ENCODE results near the gene IL17D.

IL17D gene

DNA sequence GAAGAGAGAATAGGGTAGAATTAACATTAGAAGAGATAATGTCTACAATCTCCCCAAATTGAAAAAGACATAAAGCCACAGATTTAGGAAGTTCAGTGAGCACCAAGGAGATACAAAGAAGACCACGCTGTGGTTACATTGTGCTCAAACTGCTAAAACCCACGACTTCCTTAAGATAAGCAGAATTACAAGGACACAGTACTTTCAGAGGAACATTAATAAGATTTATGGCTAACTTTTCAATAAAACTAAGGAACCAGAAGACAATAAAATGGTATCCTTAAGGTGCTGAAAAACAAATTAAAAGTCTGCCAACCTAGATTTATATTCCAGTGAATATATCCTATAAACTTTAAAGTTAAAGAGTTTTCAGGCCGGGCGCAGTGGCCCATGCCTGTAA lies 7.4 kb upstream of the IL17D start:
- no peak for DNase-seq

DNA sequence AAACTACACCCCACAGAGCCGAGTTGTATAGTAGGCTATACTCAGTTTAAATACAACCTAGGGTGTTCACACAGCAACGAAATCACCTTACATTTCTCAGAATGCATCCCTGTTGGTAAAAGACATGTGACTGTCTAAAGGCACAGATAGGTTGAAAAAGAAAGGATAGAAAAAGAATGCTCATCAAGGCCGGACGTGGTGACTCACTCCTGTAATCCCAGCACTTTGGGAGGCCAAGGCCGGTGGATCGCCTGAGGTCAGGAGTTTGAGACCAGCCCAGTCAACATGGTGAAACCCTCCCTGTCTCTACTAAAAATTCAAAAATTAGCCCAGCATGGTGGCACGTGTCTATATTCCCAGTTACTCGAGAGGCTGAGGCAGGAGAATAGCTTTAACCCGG lies 3.8 kb upstream of the IL17D start:
- no peak for DNase-seq

DNA sequence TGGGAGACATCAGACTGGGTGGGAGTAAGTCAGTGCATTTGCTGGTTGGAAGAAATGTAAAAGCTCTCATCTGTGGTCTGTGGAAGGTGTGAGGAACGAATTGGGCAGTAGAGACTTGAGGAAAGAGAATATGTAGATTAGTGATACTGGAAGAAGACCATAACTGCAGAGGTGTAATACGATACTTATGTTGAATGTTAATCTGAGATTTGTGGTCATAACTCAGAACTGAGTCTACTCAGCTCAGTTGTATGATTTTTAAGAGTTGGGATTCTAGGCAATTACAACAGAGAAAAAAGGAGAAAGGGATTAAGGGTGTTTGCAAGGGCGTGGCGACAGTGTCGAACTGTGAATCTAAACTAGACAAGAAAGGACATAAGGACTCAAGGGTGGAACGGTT lies 3.2 kb upstream of the IL17D start:
- no peak for DNase-seq

DNA sequence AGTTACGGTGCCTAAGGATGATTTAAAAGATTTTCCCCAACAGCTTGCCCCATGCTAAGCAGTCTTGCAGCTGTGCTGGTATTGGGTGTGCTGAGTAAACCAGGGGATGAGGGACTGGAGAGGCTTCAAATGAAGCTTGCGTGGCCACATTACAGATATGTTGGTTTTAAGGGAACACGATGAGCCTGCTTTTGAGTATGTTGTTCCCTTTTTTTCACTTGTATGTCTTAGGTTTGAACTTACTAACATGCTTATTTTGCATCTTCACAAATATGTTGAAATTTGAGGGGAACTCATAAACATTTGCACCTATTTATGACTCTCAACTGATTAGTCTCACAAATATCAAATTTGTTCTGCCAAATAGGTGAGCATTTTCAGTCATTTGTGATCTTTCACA lies 2.0 kb upstream of the IL17D start:
- DNase-seq, result no peak

DNA sequence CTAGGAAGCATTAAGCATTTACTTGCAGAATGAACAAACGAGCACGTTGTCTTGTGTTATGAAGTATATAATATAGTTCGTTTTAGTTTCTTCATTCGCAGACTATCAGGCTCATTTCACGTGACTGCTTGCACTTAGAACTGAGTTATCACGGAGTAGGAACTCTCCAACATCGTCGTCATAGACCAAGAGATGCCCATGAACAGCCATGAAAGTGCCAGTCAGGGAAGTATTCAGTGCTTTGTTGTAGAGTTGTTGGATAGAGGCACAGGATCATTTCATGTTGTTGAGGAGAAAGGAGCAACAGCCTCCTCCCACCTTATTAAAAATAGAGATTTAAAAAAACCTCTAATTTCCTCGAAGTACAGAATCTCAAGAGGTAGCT lies 977 bp upstream of the IL17D start:
- DNase-seq, result no peak

DNA sequence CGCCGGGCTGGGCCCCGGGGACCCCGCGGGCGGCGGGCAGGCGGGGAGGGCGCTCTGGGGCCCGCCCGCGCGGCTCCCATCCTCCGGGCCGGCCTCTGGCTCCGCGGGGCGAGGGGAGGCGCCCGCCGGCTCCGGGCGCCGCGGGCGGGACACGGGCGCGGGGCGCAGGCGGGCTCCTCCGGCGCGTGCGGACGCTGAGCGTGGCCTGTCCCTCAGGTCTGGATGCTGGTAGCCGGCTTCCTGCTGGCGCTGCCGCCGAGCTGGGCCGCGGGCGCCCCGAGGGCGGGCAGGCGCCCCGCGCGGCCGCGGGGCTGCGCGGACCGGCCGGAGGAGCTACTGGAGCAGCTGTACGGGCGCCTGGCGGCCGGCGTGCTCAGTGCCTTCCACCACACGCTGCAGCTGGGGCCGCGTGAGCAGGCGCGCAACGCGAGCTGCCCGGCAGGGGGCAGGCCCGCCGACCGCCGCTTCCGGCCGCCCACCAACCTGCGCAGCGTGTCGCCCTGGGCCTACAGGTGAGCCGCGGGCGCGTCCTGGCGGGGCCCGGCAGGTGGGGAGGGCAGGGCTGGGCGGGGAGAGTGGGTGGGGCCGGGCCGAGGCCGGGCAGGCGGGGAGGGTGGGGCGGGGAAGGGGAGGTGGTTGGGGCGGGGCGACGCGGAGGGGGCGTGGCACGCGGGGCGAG lies 420 bp downstream of the IL17D start:
- DNase-seq, result peak; percentile 85

DNA sequence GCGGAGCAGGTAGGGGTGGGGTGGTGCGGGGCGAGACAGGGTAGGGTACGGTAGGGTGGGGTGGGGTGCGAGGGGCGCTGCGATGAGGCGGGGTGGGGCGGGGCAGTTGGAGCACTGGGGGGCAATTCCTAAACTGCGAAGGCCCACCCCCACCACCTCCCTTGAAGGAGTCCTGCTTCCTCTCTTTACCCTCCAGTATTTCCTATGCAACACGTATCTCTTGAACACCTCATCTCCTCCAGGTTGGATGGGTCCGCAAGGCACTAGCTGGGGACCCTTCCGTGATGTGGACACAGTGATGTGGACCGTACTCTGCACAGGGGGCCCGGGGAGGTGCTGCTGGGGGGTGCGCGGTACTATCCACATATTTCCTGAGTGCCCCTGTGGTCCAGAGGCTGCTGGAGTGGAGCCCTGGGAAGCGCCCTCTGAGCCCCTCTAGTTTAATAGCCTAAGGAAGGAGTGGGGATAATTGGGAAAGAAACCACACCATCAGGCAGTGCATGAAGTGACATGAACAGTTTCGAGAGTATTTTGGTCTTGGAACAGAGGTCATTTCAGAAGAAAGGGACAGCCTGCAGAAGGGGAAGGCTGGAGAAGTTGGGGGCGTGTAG lies 1.1 kb downstream of the IL17D start:
- DNase-seq, result no peak

DNA sequence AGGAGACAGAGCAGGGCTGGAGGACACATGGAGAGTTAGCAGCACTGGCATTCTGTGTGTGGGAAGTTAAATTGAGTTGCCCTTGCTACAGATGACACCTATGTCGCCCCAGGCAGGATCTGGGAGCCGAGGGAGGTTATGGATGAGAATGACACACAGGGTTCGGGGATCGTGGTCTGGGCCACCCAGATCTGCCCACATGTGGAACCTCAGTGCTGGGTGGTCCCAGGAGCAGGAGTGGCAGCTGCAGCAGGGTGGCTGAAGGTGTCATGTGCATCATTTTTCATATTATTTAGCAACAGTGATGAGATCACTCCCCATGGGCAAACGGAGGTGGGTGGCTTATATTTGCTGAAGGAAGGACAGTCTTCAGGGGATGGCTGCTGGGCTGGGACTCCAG lies 3.2 kb downstream of the IL17D start:
- no peak for DNase-seq

DNA sequence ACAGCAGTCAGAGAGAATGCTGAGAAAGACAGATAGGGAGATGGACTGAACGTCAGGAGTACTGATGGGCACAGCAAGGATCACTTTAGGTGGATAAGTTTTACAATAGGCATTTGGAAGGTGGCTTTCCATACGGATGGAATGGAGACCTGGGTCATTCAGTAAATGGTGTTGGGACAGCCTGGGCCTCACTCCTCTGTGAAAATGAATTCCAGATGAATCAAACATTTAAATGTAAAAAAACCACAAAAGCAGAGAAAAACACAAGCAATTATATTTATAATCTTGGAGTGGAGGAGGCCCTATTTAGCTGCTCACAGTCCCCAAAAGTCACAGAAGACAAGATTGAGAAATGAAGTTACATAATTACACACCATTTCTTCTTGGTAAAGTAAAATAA lies 4.7 kb downstream of the IL17D start:
- no peak for DNase-seq

DNA sequence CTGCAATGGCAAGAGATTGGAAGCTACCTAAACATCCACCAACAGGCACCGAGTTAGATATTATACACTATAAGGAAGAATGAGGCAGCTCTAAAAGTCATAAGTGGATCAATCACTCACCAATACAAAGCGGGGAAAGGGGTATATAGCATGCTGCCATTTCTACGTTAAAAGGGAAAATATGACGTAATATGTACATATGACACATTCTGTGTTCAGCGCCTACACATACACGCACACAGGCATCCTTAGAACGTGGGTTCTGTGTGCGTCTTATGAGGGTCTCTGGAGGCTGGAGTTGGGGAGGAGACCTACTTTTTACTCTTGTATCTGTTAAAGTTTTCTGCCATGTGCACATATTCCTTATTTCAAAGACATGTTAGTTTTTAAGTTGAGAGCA lies 5.9 kb downstream of the IL17D start:
- DNase-seq, result no peak

DNA sequence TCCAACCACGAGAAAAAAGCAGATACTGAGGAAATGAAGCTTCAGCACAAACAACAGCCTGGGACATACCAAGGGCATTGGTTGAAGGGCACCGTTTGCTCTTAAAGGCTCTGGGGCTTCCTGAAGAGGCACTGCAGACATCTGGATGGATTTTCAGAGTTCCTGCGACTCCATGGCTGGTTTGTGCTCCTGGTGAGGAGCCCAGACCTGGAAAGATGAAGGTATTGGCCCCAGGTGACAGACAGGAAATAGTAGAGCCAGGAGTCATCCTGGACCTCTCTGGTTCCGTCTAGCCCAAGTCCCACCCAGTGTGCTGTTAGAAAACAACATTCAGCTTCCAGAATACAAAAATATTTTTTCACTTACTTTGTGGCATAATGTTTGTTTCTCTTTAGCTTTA lies 6.3 kb downstream of the IL17D start:
- DNase-seq, result no peak

DNA sequence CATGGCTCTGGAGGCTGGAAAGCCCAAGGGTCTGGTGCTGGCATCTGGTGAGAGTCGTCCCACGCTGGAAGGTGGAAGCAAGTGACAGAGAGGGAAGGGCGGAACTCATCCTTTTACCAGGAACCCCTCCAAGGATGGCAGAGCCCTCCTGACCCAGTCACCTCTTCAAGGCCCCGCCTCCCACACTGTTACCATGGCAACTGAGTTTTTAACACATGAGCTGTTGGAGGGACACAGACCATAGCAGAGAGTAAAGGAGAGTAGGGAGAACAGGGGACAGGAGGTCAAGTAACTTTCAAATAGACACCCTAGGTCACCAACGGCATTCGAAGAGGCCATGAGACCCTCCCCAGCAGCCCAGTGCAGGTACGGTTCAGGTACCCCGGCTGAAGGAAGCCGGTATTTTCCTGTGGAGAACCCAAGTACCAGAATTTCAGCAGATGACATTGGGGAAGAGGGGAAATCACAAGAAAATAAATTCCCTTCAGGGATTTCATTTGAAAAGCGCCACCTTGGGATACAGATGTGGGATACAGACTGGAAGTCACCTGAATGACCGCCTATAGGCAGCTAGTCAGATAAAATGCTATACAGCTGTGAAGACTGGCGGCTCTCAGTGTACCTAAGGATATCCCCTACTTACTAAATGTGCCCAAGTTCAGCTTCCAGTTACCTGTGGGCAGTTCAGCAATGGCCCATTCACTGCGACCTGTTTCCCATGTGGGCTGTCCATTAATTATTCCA lies 8.0 kb downstream of the IL17D start:
- no peak for DNase-seq

DNA sequence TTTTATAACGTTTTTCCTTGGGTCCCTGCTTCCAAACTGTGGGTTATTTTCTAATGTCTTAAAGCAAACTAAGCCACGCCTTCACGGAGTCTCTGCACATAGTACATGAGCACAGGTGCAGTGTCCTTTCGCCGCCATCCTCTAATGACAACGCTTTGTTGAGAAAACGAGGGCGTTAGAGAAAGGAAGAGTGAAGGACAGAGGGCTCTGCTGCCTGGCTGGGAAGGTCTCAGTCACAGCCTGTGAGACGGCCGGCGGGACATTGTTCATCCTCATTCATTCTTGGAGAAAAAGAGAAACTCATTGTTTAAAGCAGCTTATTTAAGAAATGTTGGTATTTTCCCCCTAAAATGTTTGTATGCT lies 9.5 kb downstream of the IL17D start:
- DNase-seq, result no peak

DNA sequence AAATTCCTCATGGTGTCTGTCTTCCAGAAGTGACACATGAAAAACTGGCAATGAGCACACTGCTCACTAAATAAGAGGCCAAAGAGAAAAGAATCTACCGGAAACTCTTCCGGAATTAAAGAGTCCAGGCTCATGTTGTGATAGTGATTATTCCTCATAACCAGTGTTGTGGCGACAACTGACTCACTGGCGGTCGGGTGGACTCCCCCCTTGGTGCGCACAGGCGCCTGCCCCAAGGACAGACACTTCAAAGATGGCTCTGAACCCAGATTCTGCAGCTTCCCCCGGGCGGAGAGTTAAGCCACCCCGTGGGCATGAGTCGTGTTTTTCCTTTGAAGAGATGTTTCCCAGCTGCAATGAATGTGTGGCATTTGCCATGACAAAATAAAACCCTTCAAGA lies 10.3 kb downstream of the IL17D start:
- peak; percentile 68 for DNase-seq

DNA sequence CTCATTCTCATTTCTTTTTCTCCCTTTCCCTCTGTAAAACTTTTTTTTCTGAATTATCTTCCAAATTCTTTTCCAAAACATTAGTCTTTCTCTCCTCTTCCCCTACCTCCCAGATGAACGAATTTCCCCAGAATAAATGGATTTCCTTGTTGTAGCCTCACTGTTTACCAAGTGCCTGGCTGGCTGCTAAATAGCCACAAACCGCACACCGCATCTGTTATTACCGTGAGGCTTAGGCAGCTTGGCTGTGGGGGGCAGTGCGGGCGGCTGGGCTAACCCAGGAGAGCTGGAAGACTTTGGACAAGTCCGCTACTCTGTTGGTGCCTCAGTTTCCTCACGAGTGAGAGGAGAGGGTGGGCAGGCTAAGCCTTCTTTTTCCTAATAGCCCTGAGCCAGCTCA lies 10.7 kb downstream of the IL17D start:
- peak; percentile 75 for DNase-seq

DNA sequence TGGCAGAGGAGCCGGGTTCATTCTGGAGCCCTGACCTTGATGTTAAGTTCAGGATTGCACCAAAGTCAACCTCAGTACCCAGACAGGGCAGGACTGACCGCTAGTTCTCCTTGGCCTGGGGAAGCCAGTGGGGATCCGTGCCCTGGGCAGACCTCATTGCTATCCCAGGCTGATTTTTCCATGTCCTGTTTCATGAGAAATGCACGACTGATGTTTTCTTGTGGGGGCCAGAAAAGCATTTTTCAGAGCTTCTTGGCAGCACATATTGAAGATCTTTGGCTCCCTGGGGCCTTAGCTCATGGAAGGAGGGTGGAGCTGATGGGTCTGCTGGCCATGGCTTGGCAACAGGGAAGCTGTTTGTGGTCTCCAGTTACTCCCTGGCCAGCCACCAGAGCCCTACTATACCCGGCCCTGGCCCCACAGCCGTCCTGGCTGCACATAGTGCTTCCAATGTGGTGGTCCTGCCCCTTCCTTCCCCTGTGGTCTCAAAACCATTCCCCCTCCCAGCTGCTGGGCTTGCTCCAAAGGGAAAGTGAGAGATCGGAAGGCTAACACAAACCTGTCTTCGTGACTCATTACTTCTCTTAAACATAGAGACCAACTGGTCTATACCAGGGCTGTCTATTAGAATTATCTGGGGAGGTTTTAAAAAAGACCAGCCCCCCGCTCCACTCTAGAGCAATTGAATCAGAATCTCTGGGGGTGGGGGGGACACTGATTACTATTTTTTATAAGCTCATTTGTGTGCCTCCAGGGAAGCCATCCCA lies 11.2 kb downstream of the IL17D start:
- peak; percentile 96 for DNase-seq

DNA sequence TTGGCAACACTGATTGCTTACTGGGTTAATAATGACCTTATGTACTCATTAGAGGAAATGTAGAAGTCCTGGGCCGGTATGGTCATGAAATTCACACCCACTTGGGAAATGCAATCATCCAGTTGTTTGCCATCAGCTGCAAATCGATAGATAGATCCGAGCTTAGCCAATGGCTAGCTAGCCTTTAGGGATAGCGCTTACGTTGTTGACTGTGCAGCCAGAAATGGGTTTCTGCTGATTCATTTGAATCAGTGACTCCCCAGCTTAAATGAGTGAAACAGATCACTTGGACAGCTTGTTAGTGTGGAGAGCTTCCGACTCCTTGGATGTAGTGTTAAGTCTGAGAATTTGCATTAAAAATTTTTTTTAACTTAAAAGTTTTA lies 11.8 kb downstream of the IL17D start:
- no peak for DNase-seq

DNA sequence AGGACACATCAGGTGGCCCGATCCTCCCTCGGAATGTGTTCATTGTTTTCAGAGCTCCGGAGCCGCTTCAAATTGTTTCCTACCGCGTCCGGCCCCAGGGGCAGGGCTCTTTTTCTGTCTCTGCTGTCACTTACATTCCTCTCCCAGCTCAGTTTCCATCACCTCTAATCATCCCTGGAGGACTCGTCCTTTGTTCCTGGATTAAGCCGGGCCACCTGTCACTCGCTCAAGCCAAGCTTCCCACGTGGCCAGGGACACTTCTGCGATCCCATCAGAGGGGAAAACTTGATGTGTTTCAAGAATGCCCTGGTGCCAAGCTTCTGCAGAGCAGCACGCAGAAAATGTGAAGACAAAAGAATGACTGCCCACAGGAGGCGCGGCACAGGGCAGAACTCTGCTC lies 13.5 kb downstream of the IL17D start:
- DNase-seq, result no peak

DNA sequence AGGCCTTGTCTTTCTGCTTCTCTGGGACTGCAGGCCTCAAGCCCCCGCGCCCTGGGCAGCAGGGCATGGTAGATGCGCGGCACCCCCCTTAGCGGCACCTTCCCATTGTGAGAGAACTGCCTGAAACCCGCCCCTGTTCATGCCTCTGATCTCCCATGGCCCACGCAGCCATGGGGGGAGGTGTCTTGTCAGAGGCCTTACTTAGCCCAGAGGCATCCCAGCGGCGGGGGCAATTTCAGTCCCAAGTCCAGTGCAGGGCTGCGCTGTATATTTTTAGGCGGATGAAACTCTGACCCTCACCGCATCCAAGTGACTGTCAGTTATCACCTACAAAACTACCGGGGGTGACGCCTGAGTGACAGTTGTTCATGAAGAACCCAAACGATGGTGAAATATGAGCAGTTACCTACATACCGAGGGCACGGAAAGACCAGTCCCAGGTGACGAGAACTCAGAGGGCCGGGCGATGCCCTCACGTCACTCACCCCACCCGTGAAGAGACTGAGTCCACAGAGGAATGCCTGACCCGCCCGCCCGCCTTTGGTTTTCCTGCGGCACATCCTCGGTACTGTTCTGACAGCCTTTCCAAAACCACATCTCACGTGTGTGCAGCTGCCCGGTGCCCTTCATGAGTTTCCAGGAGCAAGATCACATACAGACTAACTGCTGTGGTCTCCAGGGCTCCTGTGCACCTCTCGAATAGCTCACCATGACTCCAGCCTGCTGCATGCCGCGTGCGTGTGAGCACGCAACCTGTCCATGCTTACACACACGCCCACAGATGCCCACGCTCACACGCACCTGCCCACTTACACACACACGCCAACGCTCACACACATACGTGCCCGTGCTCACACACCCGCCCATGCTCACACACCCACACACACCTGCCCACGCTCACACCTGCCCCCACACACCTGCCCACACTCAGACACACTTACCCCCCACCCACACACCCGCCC lies 14.4 kb downstream of the IL17D start:
- DNase-seq, result no peak

DNA sequence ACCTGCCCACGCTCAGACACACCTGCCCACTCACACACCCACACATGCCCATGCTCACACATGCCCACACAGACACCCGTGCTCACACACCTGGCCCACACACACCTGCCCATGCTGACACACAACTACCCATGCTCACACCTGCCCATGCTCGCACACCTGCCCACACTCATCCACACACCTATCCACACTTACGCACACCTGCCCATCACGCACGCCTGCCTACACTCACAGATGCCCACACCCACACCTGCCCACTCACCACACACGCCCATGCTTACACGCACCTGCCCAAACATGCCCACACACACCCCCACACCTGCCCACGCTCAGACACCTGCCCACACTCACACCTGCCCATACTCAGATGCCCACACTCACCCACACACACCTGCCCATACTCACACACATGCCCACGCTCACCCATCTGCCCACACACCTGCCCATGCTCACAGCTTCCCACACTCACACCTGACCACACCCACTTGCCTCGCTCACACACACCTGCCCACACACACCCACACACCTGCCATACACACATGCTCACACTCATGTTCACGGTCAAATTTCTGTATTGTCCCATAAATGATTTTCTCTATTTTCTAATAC lies 15.6 kb downstream of the IL17D start:
- DNase-seq, result no peak

DNA sequence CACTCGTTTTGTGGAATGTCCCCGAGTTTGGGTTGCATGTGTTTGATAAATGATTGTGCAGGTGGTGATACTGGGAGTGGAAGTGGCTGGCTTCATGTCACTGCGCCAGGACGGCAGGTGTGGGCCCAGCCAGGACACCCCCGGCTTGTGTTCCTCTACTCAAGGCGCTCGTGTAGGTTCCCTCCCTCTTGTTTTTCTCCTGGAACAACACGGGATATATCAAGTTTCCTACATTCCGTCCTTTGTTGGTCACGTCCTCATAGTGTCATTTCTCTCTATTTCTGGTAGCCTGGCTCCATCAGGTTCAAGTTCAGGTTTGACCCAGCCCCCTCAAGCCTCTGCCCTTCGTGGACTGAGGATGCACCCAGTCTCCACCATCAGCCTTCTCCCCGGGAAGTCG lies 16.3 kb downstream of the IL17D start:
- DNase-seq, result no peak

DNA sequence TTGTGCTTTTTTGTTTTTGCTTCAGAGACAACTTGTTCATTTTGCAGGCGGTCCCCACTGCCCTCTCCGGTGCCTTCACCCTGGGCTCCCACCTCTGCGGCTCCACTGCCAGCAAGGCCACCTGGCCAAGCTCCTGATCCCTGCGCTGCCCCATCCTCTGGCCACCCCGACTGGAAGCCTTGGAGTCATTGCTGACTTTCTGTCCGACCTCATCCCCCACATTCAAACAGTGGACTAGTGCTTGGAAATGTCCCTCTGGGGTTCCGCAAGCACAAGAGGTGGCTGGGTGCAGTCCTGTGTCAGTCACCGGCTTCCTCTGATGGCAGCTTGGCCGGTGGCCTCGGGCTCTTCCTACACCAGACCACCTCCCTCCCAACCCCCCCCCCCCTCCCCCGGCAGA lies 17.0 kb downstream of the IL17D start:
- DNase-seq, result no peak

Data from left hindlimb (tissue), 1 donor.